IMR-90 (cell line): ENCODE results near the gene CDHR3. TPM values are rescaled to one million over a fixed set of nuclear protein-coding genes. Genes with fewer than 3 reads are reported as not detected.

Experiments used
- ATAC-seq: fragments of 200-7000 bp; cut with Tn5 transposase; 2 replicates; pipeline ENCODE4 v1.9.1; 2020; ENCODE audit warnings: low read depth, mild to moderate bottlenecking, moderate library complexity
- BruUV-seq: library from RNA; stranded (reverse); fragments of 400-500 nt; replicated peaks from 2 replicates; lab custom pipeline; 2021; lab: Mats Ljungman, UMichigan
- CTCF ChIA-PET: fragments of 300-600 bp; formaldehyde crosslinking; extraction: SDS; loops from one replicate; lab custom pipeline; 2021; ENCODE audit warnings: antibody characterized with exemption; lab: Yijun Ruan, JAX
- POLR2A ChIA-PET: fragments of 300-600 bp; sonication (Branson Sonifier 250); formaldehyde crosslinking; loops from one replicate; lab custom pipeline; 2022; ENCODE audit warnings: antibody characterized with exemption; ENCODE audit not compliant: unreplicated experiment; lab: Charles Lee
- DNase-seq: peaks from one replicate; pipeline ENCODE4 v3.0.0; 2013
- H2AFZ ChIP-seq: replicated peaks from 2 replicates; pipeline ENCODE3; 2013; ENCODE audit warnings: low read length, mild to moderate bottlenecking; ENCODE audit not compliant: poor library complexity
- H2AK5ac ChIP-seq: 2 replicates; pipeline ENCODE4 v1.6.1; 2013; ENCODE audit warnings: low read depth, low read length, inconsistent platforms
- H2AK9ac ChIP-seq: replicated peaks from 2 replicates; pipeline ENCODE3; 2013; ENCODE audit warnings: mild to moderate bottlenecking, low read depth, low read length, moderate library complexity; ENCODE audit not compliant: poor library complexity
- H2BK120ac ChIP-seq: 2 replicates; pipeline ENCODE4 v1.6.1; 2013; ENCODE audit warnings: low read depth, low read length, inconsistent platforms
- H2BK15ac ChIP-seq: 3 replicates; pipeline ENCODE4 v1.6.1; 2013; ENCODE audit warnings: low read depth, low read length, inconsistent platforms
- H2BK20ac ChIP-seq: 2 replicates; pipeline ENCODE4 v1.6.1; 2013; ENCODE audit warnings: low read depth, mild to moderate bottlenecking, inconsistent platforms, low read length, moderate library complexity
- H2BK5ac ChIP-seq: 2 replicates; pipeline ENCODE4 v1.6.1; 2013; ENCODE audit warnings: mild to moderate bottlenecking, low read depth, low read length, inconsistent platforms; ENCODE audit not compliant: poor library complexity, severe bottlenecking
- H3K14ac ChIP-seq: replicated peaks from 2 replicates; pipeline ENCODE4 v1.6.1; 2013; ENCODE audit warnings: low read depth, low read length, inconsistent platforms
- H3K18ac ChIP-seq: 2 replicates; pipeline ENCODE4 v1.6.1; 2013; ENCODE audit warnings: low read depth, low read length, control low read depth
- H3K23ac ChIP-seq: 2 replicates; pipeline ENCODE4 v1.6.1; 2013; ENCODE audit warnings: low read depth, low read length, inconsistent platforms
- H3K27ac ChIP-seq: 2 replicates; pipeline ENCODE4 v1.5.1; 2013; ENCODE audit warnings: mild to moderate bottlenecking, control low read depth, low read length; ENCODE audit not compliant: insufficient read depth
- H3K27me3 ChIP-seq: 2 replicates; pipeline ENCODE4 v1.6.1; 2013; ENCODE audit warnings: low read length; ENCODE audit not compliant: control insufficient read depth, insufficient read depth
- H3K36me3 ChIP-seq: 2 replicates; pipeline ENCODE4 v1.6.1; 2013; ENCODE audit warnings: low read length, mixed read lengths; ENCODE audit not compliant: control insufficient read depth, insufficient read depth
- H3K4ac ChIP-seq: 2 replicates; pipeline ENCODE4 v1.6.1; 2013; ENCODE audit warnings: low read depth, low read length, inconsistent platforms
- H3K4me1 ChIP-seq: 2 replicates; pipeline ENCODE4 v1.6.1; 2013; ENCODE audit warnings: low read length, mixed read lengths; ENCODE audit not compliant: control insufficient read depth, insufficient read depth
- H3K4me2 ChIP-seq: 2 replicates; pipeline ENCODE4 v1.6.1; 2013; ENCODE audit warnings: low read depth, mild to moderate bottlenecking, control low read depth, low read length, moderate library complexity
- H3K4me3 ChIP-seq: 2 replicates; pipeline ENCODE4 v1.5.1; 2013; ENCODE audit warnings: low read depth, mild to moderate bottlenecking, control low read depth, low read length, moderate library complexity; ENCODE audit not compliant: insufficient read depth
- H3K56ac ChIP-seq: 2 replicates; pipeline ENCODE4 v1.6.1; 2013; ENCODE audit warnings: low read length, inconsistent platforms; ENCODE audit not compliant: insufficient read depth; ENCODE audit errors: extremely low read depth
- H3K79me1 ChIP-seq, 2 experiments: 2 replicates each; pipeline ENCODE4 v1.6.1; 2013; ENCODE audit warnings: low read length in 2 of 2, inconsistent platforms in 1 of 2, low read depth in 1 of 2
- H3K9ac ChIP-seq: 2 replicates; pipeline ENCODE4 v1.6.1; 2013; ENCODE audit warnings: low read depth, low read length, control low read depth
- H3K9me1 ChIP-seq: 2 replicates; pipeline ENCODE4 v1.6.1; 2013; ENCODE audit warnings: low read length, inconsistent platforms; ENCODE audit not compliant: insufficient read depth
- H3K9me3 ChIP-seq: 2 replicates; pipeline ENCODE4 v1.6.1; 2013; ENCODE audit warnings: low read length; ENCODE audit not compliant: control insufficient read depth, insufficient read depth
- H4K20me1 ChIP-seq: 2 replicates; pipeline ENCODE4 v1.6.1; 2013; ENCODE audit warnings: low read length, inconsistent platforms; ENCODE audit not compliant: insufficient read depth
- H4K5ac ChIP-seq: 2 replicates; pipeline ENCODE4 v1.6.1; 2013; ENCODE audit warnings: mild to moderate bottlenecking, low read depth, low read length, control low read depth
- H4K8ac ChIP-seq, 2 experiments: 2 replicates each; pipeline ENCODE4 v1.6.1; 2013; ENCODE audit warnings: low read depth in 2 of 2, low read length in 2 of 2, control low read depth in 1 of 2, inconsistent platforms in 1 of 2
- H4K91ac ChIP-seq: 2 replicates; pipeline ENCODE4 v1.6.1; 2013; ENCODE audit warnings: low read depth, low read length, inconsistent platforms; ENCODE audit not compliant: insufficient read depth
- BHLHE40 ChIP-seq: fragments of 150-350 bp; IDR thresholded peaks from 2 replicates; pipeline ENCODE4 v1.6.1; 2016; ENCODE audit warnings: mild to moderate bottlenecking, low read depth, low read length
- CEBPB ChIP-seq: IDR thresholded peaks from 2 replicates; pipeline ENCODE4 v1.6.1; 2012; ENCODE audit warnings: low read depth, low read length, improper control_type of control experiment
- CHD1 ChIP-seq: IDR thresholded peaks from 2 replicates; pipeline ENCODE4 v1.6.1; 2012; ENCODE audit warnings: low read depth, low read length, improper control_type of control experiment
- CTCF ChIP-seq: conservative IDR thresholded peaks from 2 replicates; pipeline ENCODE4 v1.5.1; 2012; ENCODE audit warnings: mild to moderate bottlenecking, low read depth, low read length, improper control_type of control experiment
- FOS ChIP-seq: fragments of 150-350 bp; IDR thresholded peaks from 2 replicates; pipeline ENCODE4 v1.6.1; 2016; ENCODE audit warnings: low read depth, low read length
- MAFK ChIP-seq: IDR thresholded peaks from 2 replicates; pipeline ENCODE4 v1.6.1; 2012; ENCODE audit warnings: low read depth, low read length, improper control_type of control experiment
- MAZ ChIP-seq: IDR thresholded peaks from 2 replicates; pipeline ENCODE4 v1.6.1; 2012; ENCODE audit warnings: low read depth, mild to moderate bottlenecking, low read length, improper control_type of control experiment, moderate library complexity, borderline replicate concordance
- MXI1 ChIP-seq: IDR thresholded peaks from 2 replicates; pipeline ENCODE4 v1.6.1; 2012; ENCODE audit warnings: low read depth, mild to moderate bottlenecking, low read length, moderate library complexity, borderline replicate concordance
- NFE2L2 ChIP-seq: fragments of 150-350 bp; IDR thresholded peaks from 2 replicates; pipeline ENCODE4 v1.6.1; 2016; ENCODE audit warnings: low read depth, mild to moderate bottlenecking, low read length
- POLR2A ChIP-seq: IDR thresholded peaks from 2 replicates; pipeline ENCODE4 v1.6.1; 2012; ENCODE audit warnings: mild to moderate bottlenecking, low read depth, low read length
- RAD21 ChIP-seq: IDR thresholded peaks from 2 replicates; pipeline ENCODE4 v1.6.1; 2012; ENCODE audit warnings: low read length, improper control_type of control experiment
- RCOR1 ChIP-seq: IDR thresholded peaks from 2 replicates; pipeline ENCODE4 v1.6.1; 2012; ENCODE audit warnings: mild to moderate bottlenecking, low read length, improper control_type of control experiment; ENCODE audit not compliant: insufficient replicate concordance
- RFX5 ChIP-seq: IDR thresholded peaks from 2 replicates; pipeline ENCODE4 v1.8.0; 2012; ENCODE audit warnings: low read depth, mild to moderate bottlenecking, low read length, moderate library complexity
- SMC3 ChIP-seq: fragments of 150-350 bp; IDR thresholded peaks from 2 replicates; pipeline ENCODE4 v1.6.1; 2016; ENCODE audit warnings: low read depth, mild to moderate bottlenecking, antibody characterized with exemption, low read length, moderate library complexity
- WGBS, 2 experiments: methylation state at CpG; one replicate each; pipeline versions ENCODE4 v1.1.5 to v1.1.7; 2013; ENCODE audit warnings: missing lambda C conversion rate in 2 of 2; ENCODE audit not compliant: insufficient read length in 1 of 2; ENCODE audit errors: extremely low coverage in 2 of 2; 5-methylcytosine and 5-hydroxymethylcytosine counted together
- dilution Hi-C: fragments of 300-500 bp; cut with HindIII; formaldehyde crosslinking; loops from one replicate; pipeline ENCODE4 v1.14.3; 2018; ENCODE audit warnings: low sequenced_read_pairs; ENCODE audit not compliant: unreplicated experiment
- in situ Hi-C: fragments of 300-500 bp; cut with MboI; formaldehyde crosslinking; loops from 3 replicates; pipeline ENCODE4 v1.14.3; 2019; ENCODE audit warnings: low sequenced_read_pairs, inconsistent platforms, mixed read lengths
- intact Hi-C: fragments of 100-400 bp; cut with micrococcal nuclease; formaldehyde crosslinking; loops from 2 replicates; pipeline ENCODE4 v1.10.0; 2022
- polyA plus RNA-seq, 3 experiments: library from polyadenylated mRNA; depleted of rRNA; stranded (reverse); fragments of >200 nt; gene quantifications; 2 replicates each; pipeline ENCODE4 v1.2.3, GENCODE V29; 2012; ENCODE audit warnings: low replicate concordance in 1 of 3
- total RNA-seq: library from RNA; depleted of rRNA; stranded (reverse); fragments of >200 nt; gene quantifications from 2 replicates; pipeline ENCODE4 v1.2.3, GENCODE V29; 2012
- TF ChIP-seq, protein P1 (sequence below): fragments of 150-350 bp; IDR thresholded peaks from 2 replicates; pipeline ENCODE4 v1.6.1; 2017; ENCODE audit warnings: mild to moderate bottlenecking, antibody characterized with exemption, low read length, low read depth
- TF ChIP-seq, protein P2 (sequence below): fragments of 150-350 bp; IDR thresholded peaks from 2 replicates; pipeline ENCODE4 v1.6.1; 2016; ENCODE audit warnings: low read depth, mild to moderate bottlenecking, low read length, moderate library complexity, borderline replicate concordance

The CDHR3 gene
- total and polyA plus RNA-seq, 2 of the 4 experiments (the other 2 are of a cell fraction), result 0.96 to 1.6 TPM

GRCh38 chr7:106063024-106063423, 100.0 kb downstream of the CDHR3 start:
- BruUV-seq, result no TSS peak
- intact Hi-C loops, result no loop called here
- H2BK20ac ChIP-seq, result no peak overlapping the region

More at GRCh38 chr7:106063024-106063423, 100.0 kb downstream of the CDHR3 start:
- no peak overlapping the region for H3K9ac ChIP-seq
- H2AK5ac ChIP-seq, result no peak overlapping the region
- no peak overlapping the region for H3K18ac ChIP-seq
- 71% methylated on average over 2 of the region's 6 CpGs; no CpG with 5 or more reads in 1 of the 2 experiments for WGBS, 2 experiments
- no peak overlapping the region for H3K27ac ChIP-seq
- CTCF ChIA-PET, result no interaction called here
- H2AK9ac ChIP-seq, result no peak overlapping the region
- no peak overlapping the region for H2AFZ ChIP-seq
- H4K20me1 ChIP-seq, result no peaks in the 10 kb centered on the region
- H3K4ac ChIP-seq, result no peak overlapping the region
- no peak overlapping the region for H2BK15ac ChIP-seq
- POLR2A ChIA-PET, result interaction anchor here (0.6 kb wide), 1 partner anchor 21 kb away, joined by 3 read pairs; no protein-coding TSS in a partner anchor
- H3K56ac ChIP-seq, result no peak overlapping the region
- no peak overlapping the region for H3K14ac ChIP-seq
- dilution Hi-C loops (no loop called here), in situ Hi-C loops (no loop called here)
- no peak for ATAC-seq
- H4K91ac ChIP-seq, result no peak overlapping the region
- no peak overlapping the region for H2BK5ac ChIP-seq
- H3K4me2 ChIP-seq, result no peak overlapping the region
- no peak for DNase-seq
- H3K36me3 ChIP-seq, result no peaks in the 10 kb centered on the region
- H3K4me1 ChIP-seq, result peaks cover 7% of the 10 kb centered on the region; the same call in 1 of the 2 replicates
- H4K5ac ChIP-seq, result no peak overlapping the region
- no peak for TF ChIP-seq MAZ
- TF ChIP-seq CHD1, result no peak
- no peak for TF ChIP-seq NFE2L2
- TF ChIP-seq RCOR1, result no peak
- TF ChIP-seq RAD21, result no peak
- TF ChIP-seq CEBPB, result no peak
- TF ChIP-seq RFX5, result no peak
- TF ChIP-seq, protein P1, sequence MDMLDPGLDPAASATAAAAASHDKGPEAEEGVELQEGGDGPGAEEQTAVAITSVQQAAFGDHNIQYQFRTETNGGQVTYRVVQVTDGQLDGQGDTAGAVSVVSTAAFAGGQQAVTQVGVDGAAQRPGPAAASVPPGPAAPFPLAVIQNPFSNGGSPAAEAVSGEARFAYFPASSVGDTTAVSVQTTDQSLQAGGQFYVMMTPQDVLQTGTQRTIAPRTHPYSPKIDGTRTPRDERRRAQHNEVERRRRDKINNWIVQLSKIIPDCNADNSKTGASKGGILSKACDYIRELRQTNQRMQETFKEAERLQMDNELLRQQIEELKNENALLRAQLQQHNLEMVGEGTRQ, result no peak
- TF ChIP-seq, protein P2, sequence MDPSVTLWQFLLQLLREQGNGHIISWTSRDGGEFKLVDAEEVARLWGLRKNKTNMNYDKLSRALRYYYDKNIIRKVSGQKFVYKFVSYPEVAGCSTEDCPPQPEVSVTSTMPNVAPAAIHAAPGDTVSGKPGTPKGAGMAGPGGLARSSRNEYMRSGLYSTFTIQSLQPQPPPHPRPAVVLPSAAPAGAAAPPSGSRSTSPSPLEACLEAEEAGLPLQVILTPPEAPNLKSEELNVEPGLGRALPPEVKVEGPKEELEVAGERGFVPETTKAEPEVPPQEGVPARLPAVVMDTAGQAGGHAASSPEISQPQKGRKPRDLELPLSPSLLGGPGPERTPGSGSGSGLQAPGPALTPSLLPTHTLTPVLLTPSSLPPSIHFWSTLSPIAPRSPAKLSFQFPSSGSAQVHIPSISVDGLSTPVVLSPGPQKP, result no peak
- no peak for TF ChIP-seq SMC3
- TF ChIP-seq CTCF, result no peak
- TF ChIP-seq POLR2A, result no peak
- no peak for TF ChIP-seq MAFK
- no peak for TF ChIP-seq BHLHE40
- TF ChIP-seq FOS, result no peak
- TF ChIP-seq MXI1, result no peak
- no peak overlapping the region for H4K8ac ChIP-seq
- peaks cover 8% of the 10 kb centered on the region for H3K9me1 ChIP-seq
- H2BK120ac ChIP-seq, result no peak overlapping the region
- H3K4me3 ChIP-seq, result no peak overlapping the region
- H3K79me1 ChIP-seq, result no peaks in the 10 kb centered on the region
- no peaks in the 10 kb centered on the region for H3K27me3 ChIP-seq
- no peaks in the 10 kb centered on the region for H3K9me3 ChIP-seq
- H3K23ac ChIP-seq, result no peak overlapping the region
